ENCODE measurements around the gene DDX20. TPM values are rescaled to one million over a fixed set of nuclear protein-coding genes. Genes with fewer than 3 reads are reported as not detected.
A peak's percentile ranks its signal among the peaks of the same experiment; 100 is the strongest.

Gene DDX20
- total and polyA plus RNA-seq, 2 experiments from 2014 or later = 11.5 to 24.2 TPM

GRCh38 chr1:111719674-111720132 is 36.0 kb upstream of the DDX20 start:
- peaks cover 5% of the 10 kb centered on the region; the same call in 1 of the 2 replicates for H3F3A ChIP-seq (ENCODE audit: insufficient read depth)
- no peaks in the 10 kb centered on the region for H3K9me2 ChIP-seq (ENCODE audit: insufficient read depth)
- H3K4me1 ChIP-seq (ENCODE audit: insufficient read depth) = peaks cover 14% of the 10 kb centered on the region
- no peak for DNase-seq
- no peaks in the 10 kb centered on the region for H4K20me1 ChIP-seq (ENCODE audit: insufficient read depth)
- in situ Hi-C loops (cut with MboI) = no loop called here
- no peaks in the 10 kb centered on the region for H3K27me3 ChIP-seq (replicated peaks; ENCODE audit: insufficient read depth)
- H3K9ac ChIP-seq = no peak overlapping the region
- WGBS, 2 experiments (ENCODE audit: low coverage in 1 of 2, low lambda C conversion rate in 2 of 2, missing lambda C conversion rate in 2 of 2) = 84 to 85% methylated on average over 4 of the region's 4 CpGs
- no peaks in the 10 kb centered on the region for H3K36me3 ChIP-seq (ENCODE audit: low read depth)
- H3K4me2 ChIP-seq (ENCODE audit: unreplicated experiment) = no peak overlapping the region
- H3K79me2 ChIP-seq (ENCODE audit: insufficient read depth) = no peaks in the 10 kb centered on the region
- H3K27ac ChIP-seq = no peak overlapping the region
- H2AFZ ChIP-seq = no peak overlapping the region
- no peak for TF ChIP-seq EZH2 (IDR thresholded peaks at IDR 0.05; ENCODE audit: insufficient read depth, poor library complexity, severe bottlenecking)
- no peak for TF ChIP-seq EZH2phosphoT487 (IDR thresholded peaks at IDR 0.05; ENCODE audit: insufficient read depth, low read depth)
- no peaks in the 10 kb centered on the region for H3K9me3 ChIP-seq (ENCODE audit: low read depth)
- no peak overlapping the region for H3K4me3 ChIP-seq

GRCh38 chr1:111720274-111720976 is 35.3 kb upstream of the DDX20 start:
- Histone ChIP-seq H3K4me1 (ENCODE audit: insufficient read depth) (peaks cover 14% of the 10 kb centered on the region), H2AFZ (no peak overlapping the region), H3K9me2 (ENCODE audit: insufficient read depth) (no peaks in the 10 kb centered on the region), H3K9me3 (ENCODE audit: low read depth) (no peaks in the 10 kb centered on the region), H4K20me1 (ENCODE audit: insufficient read depth) (no peaks in the 10 kb centered on the region), H3K4me2 (ENCODE audit: unreplicated experiment) (no peak overlapping the region), H3K27me3 (replicated peaks; ENCODE audit: insufficient read depth) (no peaks in the 10 kb centered on the region), H3K4me3 (no peak overlapping the region), H3K79me2 (ENCODE audit: insufficient read depth) (no peaks in the 10 kb centered on the region), H3K9ac (no peak overlapping the region), H3F3A (ENCODE audit: insufficient read depth) (peaks cover 5% of the 10 kb centered on the region; the same call in 1 of the 2 replicates), H3K36me3 (ENCODE audit: low read depth) (no peaks in the 10 kb centered on the region), H3K27ac (no peak overlapping the region)
- no peak for DNase-seq
- 50 to 52% methylated on average over 7 of the region's 7 CpGs for WGBS, 2 experiments (ENCODE audit: low coverage in 1 of 2, low lambda C conversion rate in 2 of 2, missing lambda C conversion rate in 2 of 2)
- TF ChIP-seq EZH2 (IDR thresholded peaks at IDR 0.05; ENCODE audit: insufficient read depth, poor library complexity, severe bottlenecking) (no peak), EZH2phosphoT487 (IDR thresholded peaks at IDR 0.05; ENCODE audit: insufficient read depth, low read depth) (no peak)
- in situ Hi-C loops (cut with MboI) = no loop called here

GRCh38 chr1:111720977-111721786 is 34.5 kb upstream of the DDX20 start:
- H3K9me3 ChIP-seq (ENCODE audit: low read depth) = no peaks in the 10 kb centered on the region
- no peaks in the 10 kb centered on the region for H3K9me2 ChIP-seq (ENCODE audit: insufficient read depth)
- no peak overlapping the region for H3K9ac ChIP-seq
- H3K4me2 ChIP-seq (ENCODE audit: unreplicated experiment) = no peak overlapping the region
- no peaks in the 10 kb centered on the region for H3K36me3 ChIP-seq (ENCODE audit: low read depth)
- H3K27ac ChIP-seq = no peak overlapping the region
- H3K79me2 ChIP-seq (ENCODE audit: insufficient read depth) = no peaks in the 10 kb centered on the region
- H3K27me3 ChIP-seq (replicated peaks; ENCODE audit: insufficient read depth) = no peaks in the 10 kb centered on the region
- DNase-seq = peak; percentile 40
- H3F3A ChIP-seq (ENCODE audit: insufficient read depth) = peaks cover 5% of the 10 kb centered on the region; the same call in 1 of the 2 replicates
- H4K20me1 ChIP-seq (ENCODE audit: insufficient read depth) = no peaks in the 10 kb centered on the region
- WGBS, 2 experiments (ENCODE audit: low coverage in 1 of 2, low lambda C conversion rate in 2 of 2, missing lambda C conversion rate in 2 of 2) = 83 to 84% methylated on average over 10 of the region's 10 CpGs
- in situ Hi-C loops (cut with MboI) = no loop called here
- H2AFZ ChIP-seq = no peak overlapping the region
- H3K4me1 ChIP-seq (ENCODE audit: insufficient read depth) = peaks cover 14% of the 10 kb centered on the region
- H3K4me3 ChIP-seq = no peak overlapping the region
- TF ChIP-seq EZH2phosphoT487 (IDR thresholded peaks at IDR 0.05; ENCODE audit: insufficient read depth, low read depth) (no peak), EZH2 (IDR thresholded peaks at IDR 0.05; ENCODE audit: insufficient read depth, poor library complexity, severe bottlenecking) (no peak)

- DNase-seq = no peak
- Histone ChIP-seq H3K9me3 (ENCODE audit: low read depth) (no peaks in the 10 kb centered on the region), H3K4me1 (ENCODE audit: insufficient read depth) (peaks cover 14% of the 10 kb centered on the region), H3K27me3 (replicated peaks; ENCODE audit: insufficient read depth) (no peaks in the 10 kb centered on the region), H2AFZ (no peak overlapping the region), H3K36me3 (ENCODE audit: low read depth) (no peaks in the 10 kb centered on the region), H3K4me2 (ENCODE audit: unreplicated experiment) (no peak overlapping the region), H3K4me3 (no peak overlapping the region), H3K79me2 (ENCODE audit: insufficient read depth) (no peaks in the 10 kb centered on the region), H3F3A (ENCODE audit: insufficient read depth) (no peaks in the 10 kb centered on the region), H3K9ac (no peak overlapping the region), H4K20me1 (ENCODE audit: insufficient read depth) (no peaks in the 10 kb centered on the region), H3K27ac (no peak overlapping the region), H3K9me2 (ENCODE audit: insufficient read depth) (no peaks in the 10 kb centered on the region)
- TF ChIP-seq EZH2phosphoT487 (IDR thresholded peaks at IDR 0.05; ENCODE audit: insufficient read depth, low read depth) = no peak
- TF ChIP-seq EZH2 (IDR thresholded peaks at IDR 0.05; ENCODE audit: insufficient read depth, poor library complexity, severe bottlenecking) = no peak
- WGBS, 2 experiments (ENCODE audit: low coverage in 1 of 2, low lambda C conversion rate in 2 of 2, missing lambda C conversion rate in 2 of 2) = 87 to 88% methylated on average over 7 of the region's 7 CpGs
- in situ Hi-C loops (cut with MboI) = no loop called here
These were observed 32.5 kb upstream of the DDX20 start for GRCh38 chr1:111723091-111723806.
